ENCODE data around the gene SPECC1L. TPM values are rescaled to one million over a fixed set of nuclear protein-coding genes. Genes with fewer than 3 reads are reported as not detected.

Gene SPECC1L
- total and polyA plus RNA-seq, 8 donors: 6.0 to 53.1 (median 21.8) TPM

- peaks cover 41 to 64% (median 62%) of the 10 kb centered on the region in 4 donors for H3K36me3 ChIP-seq
- peaks cover 7 to 21% (median 16%) of the 10 kb centered on the region in 4 donors for H3K4me1 ChIP-seq
- H3K4me3 ChIP-seq: no peak overlapping the region
- DNase-seq: no peak
- WGBS, 5 donors: 86 to 93% (median 92%) methylated on average over 6 to 7 of the region's 7 CpGs
- no peaks in the 10 kb centered on the region for H3K9me3 ChIP-seq
- TF ChIP-seq POLR2A (IDR thresholded peaks at IDR 0.05) (no peak), EP300 (IDR thresholded peaks at IDR 0.05) (no peak), POLR2AphosphoS5 (IDR thresholded peaks at IDR 0.05) (no peak), CTCF (IDR thresholded peaks at IDR 0.05) (no peak)
- no peaks in the 10 kb centered on the region for H3K27me3 ChIP-seq
- H3K27ac ChIP-seq: no peak overlapping the region
- intact Hi-C loops (cut with DNase I; ENCODE audit: low total_unique reads): no loop called here
Observed at GRCh38 chr22:24417200-24417599, 146.6 kb downstream of the SPECC1L start.

- intact Hi-C loops (cut with DNase I; ENCODE audit: low total_unique reads): no loop called here
- WGBS, 5 donors: 77 to 88% (median 87%) methylated on average over 13 to 16 of the region's 16 CpGs
- DNase-seq: no peak
- H3K36me3 ChIP-seq: peaks cover 39 to 55% (median 54%) of the 10 kb centered on the region in 4 donors
- no peak overlapping the region for H3K27ac ChIP-seq
- peaks cover 7 to 21% (median 16%) of the 10 kb centered on the region in 4 donors for H3K4me1 ChIP-seq
- H3K4me3 ChIP-seq: no peak overlapping the region
- TF ChIP-seq CTCF (IDR thresholded peaks at IDR 0.05): no peak
- TF ChIP-seq POLR2A (IDR thresholded peaks at IDR 0.05): no peak
- no peak for TF ChIP-seq EP300 (IDR thresholded peaks at IDR 0.05)
- no peak for TF ChIP-seq POLR2AphosphoS5 (IDR thresholded peaks at IDR 0.05)
- H3K9me3 ChIP-seq: no peaks in the 10 kb centered on the region
- H3K27me3 ChIP-seq: peaks cover 0 to 7% (median 0%) of the 10 kb centered on the region in 3 donors
Observed at GRCh38 chr22:24417901-24418641, 147.4 kb downstream of the SPECC1L start.

GRCh38 chr22:24418786-24419474 is 148.3 kb downstream of the SPECC1L start:
- 55 to 69% (median 61%) methylated on average over 3 to 16 of the region's 16 CpGs for WGBS, 5 donors
- Histone ChIP-seq H3K27me3 (peaks cover 0 to 16% (median under 1%) of the 10 kb centered on the region in 3 donors), H3K36me3 (peaks cover 33 to 46% (median 45%) of the 10 kb centered on the region in 4 donors), H3K27ac (no peak overlapping the region), H3K9me3 (no peaks in the 10 kb centered on the region), H3K4me3 (no peak overlapping the region), H3K4me1 (peaks cover 14 to 30% (median 24%) of the 10 kb centered on the region in 4 donors)
- DNase-seq: no peak
- TF ChIP-seq CTCF (IDR thresholded peaks at IDR 0.05) (no peak), POLR2AphosphoS5 (IDR thresholded peaks at IDR 0.05) (no peak), EP300 (IDR thresholded peaks at IDR 0.05) (no peak), POLR2A (IDR thresholded peaks at IDR 0.05) (no peak)
- intact Hi-C loops (cut with DNase I; ENCODE audit: low total_unique reads): no loop called here

GRCh38 chr22:24419475-24419850 is 148.8 kb downstream of the SPECC1L start:
- 60 to 68% (median 62%) methylated on average over 2 to 7 of the region's 7 CpGs for WGBS, 5 donors
- no peaks in the 10 kb centered on the region for H3K9me3 ChIP-seq
- peaks cover 28 to 41% (median 40%) of the 10 kb centered on the region in 4 donors for H3K36me3 ChIP-seq
- no peak for TF ChIP-seq POLR2AphosphoS5 (IDR thresholded peaks at IDR 0.05)
- no peak for TF ChIP-seq POLR2A (IDR thresholded peaks at IDR 0.05)
- TF ChIP-seq EP300 (IDR thresholded peaks at IDR 0.05): no peak
- no peak for TF ChIP-seq CTCF (IDR thresholded peaks at IDR 0.05)
- peaks cover 20 to 35% (median 29%) of the 10 kb centered on the region in 4 donors for H3K4me1 ChIP-seq
- H3K27ac ChIP-seq: no peak overlapping the region
- H3K4me3 ChIP-seq: no peak overlapping the region
- no peak for DNase-seq
- peaks cover 0 to 21% (median 6%) of the 10 kb centered on the region in 3 donors for H3K27me3 ChIP-seq
- intact Hi-C loops (cut with DNase I; ENCODE audit: low total_unique reads): no loop called here

Data from stomach (tissue), 9 donors.